OCI-LY7 (cell line): Measurements from ENCODE around the gene FBXW8.

ENCODE experiments used
- EZH2phosphoT487 ChIP-seq: fragments of 200-600 bp; sonication (generic); IDR thresholded peaks from 2 replicates; pipeline ENCODE4 v1.6.1; 2018; ENCODE audit warnings: low read depth, borderline replicate concordance, mild to moderate bottlenecking, mixed run types, antibody characterized with exemption, low read length, moderate library complexity, mixed read lengths
- TF ChIP-seq, protein P1 (sequence below): fragments of 200-600 bp; sonication (generic); conservative IDR thresholded peaks from 2 replicates; pipeline ENCODE4 v1.5.1; 2014; ENCODE audit warnings: mild to moderate bottlenecking, antibody characterized with exemption, low read length, moderate library complexity, mixed read lengths

- TF ChIP-seq, protein P1, sequence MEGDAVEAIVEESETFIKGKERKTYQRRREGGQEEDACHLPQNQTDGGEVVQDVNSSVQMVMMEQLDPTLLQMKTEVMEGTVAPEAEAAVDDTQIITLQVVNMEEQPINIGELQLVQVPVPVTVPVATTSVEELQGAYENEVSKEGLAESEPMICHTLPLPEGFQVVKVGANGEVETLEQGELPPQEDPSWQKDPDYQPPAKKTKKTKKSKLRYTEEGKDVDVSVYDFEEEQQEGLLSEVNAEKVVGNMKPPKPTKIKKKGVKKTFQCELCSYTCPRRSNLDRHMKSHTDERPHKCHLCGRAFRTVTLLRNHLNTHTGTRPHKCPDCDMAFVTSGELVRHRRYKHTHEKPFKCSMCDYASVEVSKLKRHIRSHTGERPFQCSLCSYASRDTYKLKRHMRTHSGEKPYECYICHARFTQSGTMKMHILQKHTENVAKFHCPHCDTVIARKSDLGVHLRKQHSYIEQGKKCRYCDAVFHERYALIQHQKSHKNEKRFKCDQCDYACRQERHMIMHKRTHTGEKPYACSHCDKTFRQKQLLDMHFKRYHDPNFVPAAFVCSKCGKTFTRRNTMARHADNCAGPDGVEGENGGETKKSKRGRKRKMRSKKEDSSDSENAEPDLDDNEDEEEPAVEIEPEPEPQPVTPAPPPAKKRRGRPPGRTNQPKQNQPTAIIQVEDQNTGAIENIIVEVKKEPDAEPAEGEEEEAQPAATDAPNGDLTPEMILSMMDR: no peak
- no peak for TF ChIP-seq EZH2phosphoT487
Measured at GRCh38 chr12:116874324-116874995, 36.3 kb upstream of the FBXW8 start.
